GM19397 (cell line): ENCODE measurements around the gene TUBB4B.

ENCODE experiments used
- ATAC-seq: cut with Tn5 transposase; IDR thresholded peaks from one replicate; pipeline ENCODE4 v1.9.1; 2021; ENCODE audit warnings: mild to moderate bottlenecking, moderate library complexity; ENCODE audit not compliant: unreplicated experiment

Gene TUBB4B

DNA sequence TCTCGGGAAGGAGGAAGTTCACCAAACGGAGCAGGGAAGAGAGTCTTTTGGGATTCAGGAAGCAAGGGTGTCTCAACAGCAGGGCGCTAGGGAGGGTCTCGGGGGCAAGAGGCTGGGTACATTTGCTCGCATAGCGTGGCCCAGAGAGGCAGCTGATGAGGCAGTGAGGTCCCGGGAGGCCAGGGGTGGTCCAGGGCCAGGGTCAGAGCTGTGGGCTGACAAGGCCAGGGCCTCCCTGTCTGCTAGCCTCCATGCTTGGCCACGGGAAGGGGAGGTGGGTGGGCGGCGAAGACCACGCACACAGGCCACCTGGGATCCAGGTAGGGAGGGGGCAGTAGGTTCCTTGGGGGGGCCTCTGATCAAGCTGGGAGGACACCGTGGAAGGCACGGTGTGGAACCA lies 29.6 kb upstream of the TUBB4B start:
- ATAC-seq: no peak

DNA sequence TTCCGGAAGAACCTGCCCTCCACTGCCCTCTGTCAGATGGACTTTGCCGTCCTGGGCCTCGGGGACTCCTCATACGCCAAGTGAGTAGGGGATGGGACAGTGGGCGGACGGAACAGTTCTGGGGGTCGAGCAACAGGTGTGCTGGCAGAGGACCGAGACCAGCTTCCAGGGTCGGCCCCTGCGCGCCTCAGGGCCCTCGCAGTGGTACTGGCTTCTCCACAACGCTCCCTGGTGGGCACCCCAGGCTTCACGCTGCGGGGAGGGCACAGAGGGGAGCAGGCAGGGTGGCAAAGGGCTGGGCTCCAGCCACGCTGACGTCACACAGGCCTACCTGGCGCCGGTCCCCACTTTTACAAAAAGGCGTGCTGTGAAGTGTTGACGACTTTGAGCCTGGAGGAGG lies 28.6 kb upstream of the TUBB4B start:
- no peak for ATAC-seq

DNA sequence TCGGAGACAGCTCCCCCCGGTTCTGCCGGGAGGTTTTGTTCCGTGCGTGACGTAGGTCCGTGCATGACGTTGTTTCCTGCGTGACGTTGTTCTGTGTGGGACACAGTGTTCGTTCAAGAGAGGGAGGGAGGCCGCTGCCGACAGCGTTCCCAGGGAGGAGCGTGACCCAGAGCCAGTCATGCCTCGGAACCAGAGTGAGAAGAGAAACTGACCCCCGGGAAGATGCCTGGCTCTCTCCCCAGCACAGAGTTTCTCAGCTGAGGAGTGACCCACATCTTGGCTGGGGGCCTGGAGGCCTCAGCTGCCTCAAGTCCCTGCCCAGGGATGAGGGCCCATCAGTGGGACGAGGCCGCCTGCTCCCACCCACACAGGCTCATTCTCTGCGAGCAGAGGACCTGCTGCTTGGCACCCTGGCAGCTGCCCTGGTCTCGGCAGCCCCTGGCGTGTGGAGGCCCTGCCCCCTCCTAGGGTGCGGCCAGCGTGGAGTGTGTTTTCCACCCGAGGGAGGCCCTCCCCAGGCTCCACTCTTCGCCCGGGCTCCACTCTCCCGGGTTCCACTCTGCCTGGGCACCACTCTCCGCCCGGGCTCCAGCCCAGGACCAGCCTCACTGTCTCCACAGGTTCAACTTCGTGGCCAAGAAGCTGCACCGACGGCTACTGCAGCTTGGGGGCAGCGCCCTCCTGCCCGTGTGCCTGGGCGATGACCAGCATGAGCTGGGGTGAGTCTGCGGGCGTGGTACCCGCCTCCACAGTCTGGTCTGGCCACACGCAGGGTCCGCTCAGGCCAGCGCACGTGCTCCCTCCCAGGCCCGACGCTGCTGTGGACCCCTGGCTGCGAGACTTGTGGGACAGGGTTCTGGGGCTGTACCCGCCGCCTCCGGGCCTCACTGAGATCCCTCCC lies 27.7 kb upstream of the TUBB4B start:
- no peak for ATAC-seq

DNA sequence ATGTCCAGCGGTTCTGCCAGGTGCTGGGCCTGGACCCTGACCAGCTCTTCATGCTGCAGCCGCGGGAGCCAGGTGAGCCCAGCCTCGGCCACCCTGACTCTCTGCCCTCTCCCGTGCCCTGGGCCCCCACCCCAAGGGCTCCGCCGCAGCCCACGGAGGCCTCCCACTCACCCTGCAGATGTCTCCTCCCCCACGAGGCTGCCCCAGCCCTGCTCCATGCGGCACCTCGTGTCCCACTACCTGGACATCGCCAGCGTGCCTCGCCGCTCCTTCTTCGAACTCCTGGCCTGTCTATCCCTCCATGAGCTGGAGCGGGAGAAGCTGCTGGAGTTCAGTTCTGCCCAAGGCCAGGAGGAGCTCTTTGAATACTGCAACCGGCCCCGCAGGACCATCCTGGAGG lies 26.5 kb upstream of the TUBB4B start:
- no peak for ATAC-seq

DNA sequence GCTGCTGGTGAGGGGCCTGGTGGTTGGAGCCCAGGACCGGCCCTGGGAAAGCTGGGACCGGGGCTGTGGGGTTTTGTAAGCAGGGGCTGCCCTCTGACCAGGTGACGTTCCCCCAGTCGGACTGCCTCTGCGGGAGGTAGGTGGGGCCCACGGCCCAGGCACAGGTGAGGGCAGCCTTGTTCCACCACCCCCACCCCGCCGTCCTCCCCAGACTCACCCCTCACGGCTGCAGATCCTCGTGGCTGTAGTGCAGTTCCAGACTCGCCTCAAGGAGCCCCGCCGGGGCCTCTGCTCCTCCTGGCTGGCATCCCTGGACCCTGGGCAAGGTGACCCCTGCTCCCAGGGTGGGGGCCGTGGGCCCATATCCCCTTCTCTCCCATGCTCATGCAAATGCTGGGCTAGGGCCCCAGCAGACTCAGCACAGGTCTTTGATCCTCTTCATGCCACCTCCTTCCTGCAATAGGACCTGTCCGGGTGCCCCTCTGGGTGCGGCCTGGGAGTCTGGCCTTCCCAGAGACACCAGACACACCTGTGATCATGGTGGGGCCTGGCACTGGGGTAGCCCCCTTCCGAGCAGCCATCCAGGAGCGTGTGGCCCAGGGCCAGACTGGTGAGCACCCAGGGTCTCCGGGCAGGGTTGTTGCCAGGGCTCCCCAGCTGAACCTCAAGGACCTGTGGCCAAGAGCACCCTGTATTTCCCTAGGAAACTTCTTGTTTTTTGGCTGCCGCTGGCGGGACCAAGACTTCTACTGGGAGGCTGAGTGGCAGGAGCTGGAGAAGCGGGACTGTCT lies 25.7 kb upstream of the TUBB4B start:
- ATAC-seq: no peak

DNA sequence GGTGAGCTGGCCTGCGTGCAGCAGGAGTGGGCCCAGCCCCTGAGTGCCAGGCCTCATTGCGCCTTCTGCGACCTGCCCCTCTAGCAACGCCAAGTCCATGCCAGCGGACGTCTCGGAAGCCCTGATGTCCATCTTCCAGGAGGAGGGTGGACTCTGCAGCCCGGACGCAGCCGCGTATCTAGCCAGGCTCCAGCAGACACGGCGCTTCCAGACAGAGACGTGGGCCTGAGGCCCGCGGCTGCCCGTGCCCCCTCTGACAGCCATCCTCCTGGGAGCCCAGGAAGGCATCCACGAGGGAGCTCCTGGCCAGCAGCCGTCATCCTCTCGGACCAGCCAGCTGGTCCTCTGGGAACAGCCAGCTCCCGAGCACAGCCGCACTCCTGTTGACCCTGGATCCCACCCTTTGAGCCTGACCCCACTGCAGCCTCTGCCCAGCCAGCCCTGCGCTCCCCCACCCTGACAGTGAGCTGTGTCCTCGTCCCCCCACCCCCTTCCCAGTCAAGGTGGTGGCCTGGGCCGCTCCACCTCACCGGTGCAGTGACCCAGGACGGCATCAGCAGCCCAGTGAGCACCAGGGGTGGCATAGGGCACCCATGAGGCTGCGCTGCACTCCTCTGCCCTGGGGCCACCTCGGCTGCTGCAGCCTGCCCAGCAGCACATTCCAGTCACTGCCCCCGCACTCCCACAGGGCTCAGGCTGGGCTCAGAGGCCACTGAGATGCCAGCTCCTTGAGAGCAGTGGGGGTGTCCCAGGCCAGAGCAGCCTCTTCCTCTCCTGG lies 24.7 kb upstream of the TUBB4B start:
- ATAC-seq: no peak

DNA sequence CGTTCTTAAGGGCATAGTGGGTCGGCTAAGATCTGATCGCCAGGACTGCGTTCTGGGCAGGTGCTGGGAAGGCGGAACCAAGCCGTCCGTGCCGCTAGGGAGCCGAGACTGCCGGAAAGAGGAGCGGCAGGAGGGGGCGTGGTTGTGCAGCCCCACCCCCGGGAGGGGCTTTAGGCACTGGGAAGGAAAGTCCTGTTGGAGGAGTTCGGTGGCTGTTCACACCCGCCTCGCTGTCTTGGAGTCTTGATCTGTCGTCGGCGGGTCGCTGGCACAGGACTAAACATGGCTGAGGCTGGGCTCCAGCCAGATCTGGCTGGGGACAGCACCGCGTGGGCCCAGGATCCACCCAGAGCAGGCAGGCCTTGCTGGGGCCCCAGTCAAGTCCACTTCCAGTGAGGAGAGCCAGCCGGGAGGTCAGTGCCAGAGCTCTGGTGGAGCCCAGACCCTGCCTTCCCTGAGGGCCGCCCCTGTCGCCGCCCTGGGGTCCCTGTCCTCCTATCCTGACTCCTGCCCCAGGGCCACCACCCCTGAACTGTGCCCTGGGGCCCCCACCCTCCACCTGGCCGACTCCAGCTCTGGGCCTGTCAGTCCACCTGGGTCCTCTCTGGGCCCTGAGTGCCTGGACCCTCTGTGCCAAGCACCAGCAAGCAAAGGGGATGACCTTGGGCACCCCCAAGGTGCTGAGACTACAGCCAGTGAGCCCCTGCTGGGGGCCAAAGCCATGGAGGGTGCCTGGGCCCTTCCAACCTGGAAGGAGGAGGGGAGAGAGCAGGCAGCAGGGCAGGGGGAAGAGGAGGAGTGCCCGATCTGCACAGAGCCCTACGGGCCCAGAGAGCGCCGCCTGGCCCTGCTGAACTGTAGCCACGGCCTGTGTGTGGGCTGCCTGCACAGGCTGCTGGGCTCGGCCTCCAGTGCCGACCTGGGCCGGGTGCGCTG lies 23.5 kb upstream of the TUBB4B start:
- no peak for ATAC-seq

DNA sequence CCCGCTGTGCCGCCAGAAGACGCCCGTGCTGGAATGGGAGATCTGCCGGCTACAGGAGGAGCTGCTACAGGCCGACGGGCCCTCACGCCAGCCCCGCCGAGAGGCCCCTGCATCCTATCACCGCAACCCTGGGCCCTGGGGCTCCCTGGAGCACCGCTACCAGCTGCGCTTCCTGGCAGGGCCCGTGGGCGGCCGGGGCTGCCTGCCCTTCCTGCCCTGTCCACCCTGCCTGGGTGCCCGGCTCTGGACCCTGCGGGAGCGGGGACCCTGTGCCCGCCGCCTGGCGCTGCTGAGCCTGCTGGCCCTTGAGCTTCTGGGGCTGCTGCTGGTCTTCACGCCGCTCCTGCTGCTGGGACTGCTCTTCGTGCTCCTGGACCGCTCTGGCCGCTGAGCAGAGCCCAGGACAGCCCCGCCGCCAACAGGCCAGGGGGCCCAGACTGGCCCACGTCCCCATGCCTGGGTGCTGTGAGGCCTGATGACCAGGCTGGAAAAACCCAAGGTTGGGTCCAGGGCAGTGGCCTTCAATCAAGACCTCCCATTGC lies 22.8 kb upstream of the TUBB4B start:
- no peak for ATAC-seq

DNA sequence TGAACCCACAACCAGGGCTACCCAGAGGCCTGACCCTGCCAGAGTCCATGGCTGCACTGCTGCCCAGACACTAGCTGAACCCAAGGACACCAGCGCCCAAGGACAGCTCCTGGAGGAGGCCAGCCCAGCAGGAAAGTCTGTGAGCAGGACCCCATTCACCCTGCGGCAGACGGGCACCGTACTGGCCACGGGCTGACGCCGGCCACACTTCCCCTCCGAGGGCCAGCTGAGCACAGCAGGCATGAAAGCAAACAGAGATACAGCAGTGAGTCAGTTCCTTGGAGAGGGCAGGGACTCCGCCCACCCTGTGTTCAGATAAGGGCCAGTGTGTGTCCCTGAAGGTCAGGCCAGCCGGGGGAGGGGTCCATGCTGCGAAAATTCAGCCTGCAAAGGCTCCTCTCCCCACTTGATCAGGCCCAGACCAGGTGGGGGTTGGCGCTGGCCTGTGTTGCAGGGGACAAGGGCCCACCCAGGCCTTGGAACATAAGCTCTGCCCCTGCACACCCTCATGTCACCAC lies 22.3 kb upstream of the TUBB4B start:
- ATAC-seq: no peak

DNA sequence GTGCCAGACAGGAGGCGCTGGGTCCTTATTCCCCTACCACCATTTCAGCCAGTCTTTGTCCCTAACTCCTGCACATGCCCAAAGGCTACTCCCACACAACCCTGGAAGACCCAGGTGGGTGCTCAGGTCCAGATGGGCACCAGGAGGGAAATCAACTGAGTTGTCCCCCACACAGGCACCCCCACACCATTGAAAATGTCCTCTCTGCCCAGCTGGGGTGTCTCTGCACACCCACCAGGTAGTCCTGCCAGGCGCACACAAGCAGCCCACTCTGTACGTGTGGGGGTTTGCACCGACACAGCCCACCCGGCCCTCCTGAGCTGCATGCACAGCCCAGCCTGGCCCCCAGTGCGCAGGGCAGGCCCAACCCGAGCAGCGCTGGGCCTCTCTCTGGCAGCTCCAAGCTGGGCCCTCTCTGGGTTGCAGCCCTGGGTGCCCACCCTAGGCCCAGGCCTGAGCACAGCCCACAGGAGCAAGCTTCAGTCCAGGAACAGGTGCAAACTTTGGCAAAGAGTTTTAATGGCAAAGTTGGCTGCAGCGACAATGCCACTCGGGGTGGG lies 21.2 kb upstream of the TUBB4B start:
- no peak for ATAC-seq

DNA sequence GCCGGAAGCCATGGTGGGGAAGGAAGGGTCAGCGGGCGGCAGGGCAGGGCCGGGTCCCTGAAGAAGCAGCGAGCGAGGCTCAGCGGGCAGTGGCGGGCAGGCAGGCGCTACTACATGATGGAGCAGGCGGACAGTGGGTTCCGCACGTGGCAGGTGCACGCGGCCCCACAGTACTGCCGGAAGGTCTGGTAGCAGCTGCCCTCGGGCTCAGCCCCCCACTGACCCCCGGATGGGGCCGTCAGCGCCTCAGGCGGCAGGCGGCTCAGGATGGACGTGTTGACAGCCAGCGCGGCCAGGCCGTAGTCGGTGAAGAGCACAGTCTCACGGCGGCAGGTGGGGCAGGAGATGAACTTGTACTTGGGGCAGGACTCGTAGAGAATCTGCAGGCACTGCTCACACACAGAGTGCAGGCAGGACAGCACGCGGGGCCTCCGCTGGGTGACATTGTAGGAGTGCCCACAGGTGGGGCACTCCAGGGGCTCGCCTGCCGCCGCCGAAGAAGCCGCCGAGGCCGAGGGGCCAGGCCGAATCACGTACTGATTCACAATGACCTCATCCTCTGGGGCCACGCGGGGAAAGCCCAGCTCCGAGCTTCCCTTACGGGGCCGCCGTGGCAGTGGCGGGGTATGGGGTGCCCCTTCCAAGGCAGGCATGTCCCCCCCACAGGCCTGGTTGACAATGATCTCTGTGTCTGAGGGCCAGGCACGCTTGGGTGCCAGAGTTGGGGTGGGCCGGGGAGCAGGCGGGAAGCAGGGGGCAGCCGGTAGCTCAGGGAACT lies 20.6 kb upstream of the TUBB4B start:
- no peak for ATAC-seq

DNA sequence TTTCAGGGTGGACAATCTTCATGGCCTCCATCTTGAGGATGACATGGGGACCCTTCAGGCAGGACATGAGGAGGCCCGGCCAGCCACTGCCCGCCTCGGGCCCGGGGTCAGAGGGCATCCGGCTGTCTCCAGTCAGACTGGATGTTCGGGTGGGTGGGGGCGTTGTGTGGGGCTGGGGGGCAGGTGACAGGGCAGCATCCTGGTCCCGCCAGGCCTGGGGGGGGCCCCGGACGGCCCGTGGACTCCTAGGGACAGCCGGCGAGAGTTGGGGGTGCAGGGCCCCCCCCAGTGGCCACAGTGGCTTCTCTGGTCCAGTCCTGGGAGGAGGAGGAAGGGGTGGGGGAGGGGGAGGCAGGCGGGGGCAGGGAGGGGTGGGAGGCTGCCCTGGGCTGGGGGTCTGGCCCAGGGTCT lies 20.0 kb upstream of the TUBB4B start:
- ATAC-seq: no peak

DNA sequence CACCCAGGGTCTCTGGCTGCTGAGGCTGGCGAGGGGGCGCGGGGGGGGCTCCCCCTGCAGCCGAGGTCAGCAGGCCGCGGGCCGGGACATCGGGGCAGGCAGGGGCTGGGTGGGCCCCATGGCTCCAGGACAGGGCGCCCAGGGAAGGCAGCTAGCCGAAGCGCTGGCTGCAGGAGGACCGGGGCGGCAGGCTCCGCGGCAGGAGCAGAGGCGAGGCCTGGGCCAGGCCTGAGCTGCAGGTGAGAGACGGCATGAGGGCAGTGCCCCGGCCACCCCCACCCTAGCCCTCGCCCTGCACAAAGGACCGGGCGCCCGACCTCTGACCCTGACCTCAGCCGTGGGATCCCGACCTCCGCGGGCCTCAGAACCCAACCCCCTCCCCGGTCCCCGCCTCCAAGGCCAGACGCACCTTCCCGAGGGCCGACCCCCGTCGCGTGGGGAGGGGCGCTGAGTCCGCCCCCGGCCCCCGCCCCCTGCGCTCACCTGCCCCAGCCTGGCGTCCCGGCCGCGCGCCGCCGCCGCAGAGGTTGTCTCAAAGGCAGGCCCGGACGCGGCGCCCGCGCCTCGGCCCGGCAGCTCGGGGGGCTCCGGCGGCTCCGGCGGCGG lies 19.5 kb upstream of the TUBB4B start:
- ATAC-seq: no peak

DNA sequence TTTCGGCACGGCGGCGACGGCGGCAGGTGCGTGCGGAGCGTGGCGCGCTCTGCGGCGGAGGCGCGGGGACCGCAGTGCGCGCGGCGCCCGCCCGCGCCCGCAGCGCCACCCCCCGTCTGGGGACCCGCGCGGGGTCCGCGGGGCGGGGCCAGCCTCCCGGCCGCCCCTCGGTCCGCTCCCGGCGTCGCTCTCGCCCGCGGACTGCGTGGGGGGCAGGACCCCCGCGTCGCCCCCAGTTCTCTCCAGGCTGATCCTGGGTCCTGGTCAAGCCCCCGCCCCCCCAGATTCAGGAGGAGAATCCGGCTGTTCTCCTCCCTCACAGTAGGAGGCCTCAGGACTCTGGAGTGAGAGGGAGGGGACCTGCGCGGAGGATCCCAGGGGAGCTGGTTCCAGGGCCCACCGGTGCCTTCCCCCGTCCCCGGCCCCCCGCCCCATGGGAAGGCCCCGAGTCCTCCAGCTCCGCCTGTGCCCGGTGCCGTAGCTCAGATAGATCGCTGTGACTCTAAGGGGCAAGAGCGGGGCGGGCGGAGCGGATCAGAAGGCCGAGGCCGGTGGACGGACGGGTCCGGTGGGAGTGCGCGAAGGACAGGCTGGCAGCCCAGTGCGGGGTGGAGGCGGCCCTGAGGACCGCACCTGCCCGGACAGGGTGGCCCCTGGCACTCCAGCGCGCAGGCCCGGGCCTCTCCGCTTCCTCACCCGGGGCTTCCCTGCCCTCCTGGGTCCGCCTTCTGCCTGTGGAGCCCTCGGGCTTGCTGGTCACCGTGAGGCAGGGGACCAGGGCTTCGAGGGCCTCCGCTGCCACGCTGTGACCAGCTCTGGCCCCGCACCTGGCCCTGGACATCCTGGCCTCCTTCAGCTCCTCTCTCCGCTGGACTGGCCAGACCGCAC lies 18.7 kb upstream of the TUBB4B start, which contains the start of gene RNF208:
TSS of gene RNF208 (minus strand) at position 51 of the 888 bp plus-strand sequence. CDS start 1,028 bp downstream, outside the sequence.
- ATAC-seq: peak; percentile 4

DNA sequence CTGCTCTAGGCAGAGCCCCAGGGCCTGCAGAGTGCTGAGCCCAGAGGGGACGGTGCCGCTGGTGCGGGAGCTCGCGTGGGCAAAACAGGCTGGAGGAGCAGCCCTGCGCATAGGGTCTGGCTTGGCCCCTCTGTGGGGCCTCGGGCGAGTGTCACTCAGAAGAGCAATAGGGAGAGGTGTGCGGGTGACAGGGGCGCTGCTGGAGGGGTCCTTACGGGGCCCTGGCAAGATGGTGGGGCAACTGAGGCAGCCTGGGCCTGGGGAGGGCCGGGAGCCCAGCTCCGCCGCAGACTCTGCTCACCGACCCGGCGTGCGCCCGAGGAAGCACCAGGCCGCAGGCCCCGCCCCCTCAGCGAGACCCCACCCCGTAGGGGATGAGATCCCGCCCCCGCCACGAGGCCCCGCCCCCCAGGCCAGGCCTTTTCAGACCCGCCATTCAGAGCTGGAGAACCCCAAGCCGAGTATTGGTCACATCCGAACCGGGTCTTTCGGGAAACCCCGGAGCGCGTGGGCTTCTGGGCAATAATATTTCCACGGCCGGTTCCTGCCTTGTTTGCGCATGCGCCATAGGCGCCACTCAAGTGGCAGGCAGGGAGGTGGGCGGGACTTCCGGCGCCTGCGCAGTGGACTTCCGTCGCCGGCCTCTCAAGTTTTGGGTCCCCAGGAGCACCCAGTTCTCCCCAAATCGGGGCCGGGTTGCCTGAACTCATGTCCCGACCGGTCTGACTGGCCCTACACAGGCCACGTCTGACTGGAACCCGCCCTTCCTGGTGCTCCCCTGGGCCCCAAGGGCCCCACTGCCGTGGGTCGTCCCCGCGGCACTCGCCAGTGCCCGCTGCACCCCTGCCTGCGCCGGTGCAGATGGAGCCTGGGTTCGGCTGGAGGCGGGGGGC lies 17.8 kb upstream of the TUBB4B start:
- ATAC-seq: peak; percentile 66
